Measurements from ENCODE around the gene SMIM36.

DNA sequence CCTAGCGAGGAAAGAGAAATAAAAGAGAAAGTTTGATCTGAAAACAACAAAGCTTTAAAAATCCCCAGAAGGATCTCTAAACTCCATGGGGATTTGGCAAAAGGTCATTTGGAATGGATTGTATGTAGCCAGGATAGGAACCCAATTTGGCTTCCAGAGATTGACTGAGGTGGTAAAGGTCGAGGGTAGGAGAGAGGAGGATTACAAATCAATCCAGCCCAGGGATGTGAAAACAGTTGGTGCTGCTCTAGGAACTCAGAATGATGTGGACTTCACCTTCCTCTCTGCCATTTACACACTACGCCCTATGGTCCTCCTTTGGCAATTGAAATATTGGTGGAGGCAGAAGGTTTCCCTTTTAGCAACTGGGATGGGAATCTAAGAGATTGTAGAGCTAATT lies 18.8 kb upstream of the SMIM36 start:
- TF ChIP-seq, protein P1, sequence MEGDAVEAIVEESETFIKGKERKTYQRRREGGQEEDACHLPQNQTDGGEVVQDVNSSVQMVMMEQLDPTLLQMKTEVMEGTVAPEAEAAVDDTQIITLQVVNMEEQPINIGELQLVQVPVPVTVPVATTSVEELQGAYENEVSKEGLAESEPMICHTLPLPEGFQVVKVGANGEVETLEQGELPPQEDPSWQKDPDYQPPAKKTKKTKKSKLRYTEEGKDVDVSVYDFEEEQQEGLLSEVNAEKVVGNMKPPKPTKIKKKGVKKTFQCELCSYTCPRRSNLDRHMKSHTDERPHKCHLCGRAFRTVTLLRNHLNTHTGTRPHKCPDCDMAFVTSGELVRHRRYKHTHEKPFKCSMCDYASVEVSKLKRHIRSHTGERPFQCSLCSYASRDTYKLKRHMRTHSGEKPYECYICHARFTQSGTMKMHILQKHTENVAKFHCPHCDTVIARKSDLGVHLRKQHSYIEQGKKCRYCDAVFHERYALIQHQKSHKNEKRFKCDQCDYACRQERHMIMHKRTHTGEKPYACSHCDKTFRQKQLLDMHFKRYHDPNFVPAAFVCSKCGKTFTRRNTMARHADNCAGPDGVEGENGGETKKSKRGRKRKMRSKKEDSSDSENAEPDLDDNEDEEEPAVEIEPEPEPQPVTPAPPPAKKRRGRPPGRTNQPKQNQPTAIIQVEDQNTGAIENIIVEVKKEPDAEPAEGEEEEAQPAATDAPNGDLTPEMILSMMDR (conservative IDR thresholded peaks at IDR 0.05), result no peak
- TF ChIP-seq ZFX (IDR thresholded peaks at IDR 0.05), result no peak

Data from C4-2B (cell line).